GM10847 (cell line): ENCODE results near the gene CDC37L1.

Experiments used
- POLR2A ChIP-seq: IDR thresholded peaks from 2 replicates; pipeline ENCODE4 v1.6.1; 2011; ENCODE audit not compliant: insufficient read length; ENCODE audit errors: extremely low read depth

CDC37L1 gene

DNA sequence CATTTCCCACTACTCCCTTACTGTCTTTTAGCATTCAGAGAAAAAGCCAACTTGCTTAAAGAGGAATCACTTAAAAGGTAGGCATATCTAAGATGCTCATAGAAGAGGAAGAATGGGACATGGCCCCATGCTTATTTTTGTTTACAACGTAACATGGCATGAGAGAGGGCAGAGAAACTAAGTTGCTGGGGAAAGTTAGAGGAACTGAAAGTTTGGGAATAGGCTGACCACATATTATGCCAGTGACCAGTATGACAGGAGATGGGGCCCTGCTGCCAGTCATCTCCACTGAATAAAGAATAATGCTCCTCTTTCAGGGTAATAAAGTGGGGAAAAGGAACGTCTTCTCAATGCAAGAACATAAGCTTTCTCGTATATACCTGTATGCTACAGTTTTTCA, 15.4 kb upstream of the CDC37L1 start:
- TF ChIP-seq POLR2A = no peak

DNA sequence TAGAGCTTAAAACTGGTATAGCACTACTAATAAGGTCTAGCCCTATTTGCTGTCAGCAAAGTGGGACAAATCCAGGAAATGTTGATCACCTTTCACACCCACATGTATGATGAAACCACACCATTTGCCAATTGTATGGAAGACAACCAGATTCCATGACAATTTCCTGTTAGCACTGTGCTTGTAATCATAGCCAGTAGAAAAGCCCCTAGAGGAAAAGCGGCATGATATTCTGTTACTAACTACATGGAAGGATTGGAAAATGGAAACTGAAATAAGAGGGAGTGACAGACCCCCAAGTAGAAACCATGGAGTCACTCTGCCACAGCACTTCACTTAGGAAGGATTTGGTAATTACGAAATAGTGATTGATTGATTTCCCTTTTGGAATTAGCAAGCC, 14.0 kb upstream of the CDC37L1 start:
- TF ChIP-seq POLR2A = no peak

DNA sequence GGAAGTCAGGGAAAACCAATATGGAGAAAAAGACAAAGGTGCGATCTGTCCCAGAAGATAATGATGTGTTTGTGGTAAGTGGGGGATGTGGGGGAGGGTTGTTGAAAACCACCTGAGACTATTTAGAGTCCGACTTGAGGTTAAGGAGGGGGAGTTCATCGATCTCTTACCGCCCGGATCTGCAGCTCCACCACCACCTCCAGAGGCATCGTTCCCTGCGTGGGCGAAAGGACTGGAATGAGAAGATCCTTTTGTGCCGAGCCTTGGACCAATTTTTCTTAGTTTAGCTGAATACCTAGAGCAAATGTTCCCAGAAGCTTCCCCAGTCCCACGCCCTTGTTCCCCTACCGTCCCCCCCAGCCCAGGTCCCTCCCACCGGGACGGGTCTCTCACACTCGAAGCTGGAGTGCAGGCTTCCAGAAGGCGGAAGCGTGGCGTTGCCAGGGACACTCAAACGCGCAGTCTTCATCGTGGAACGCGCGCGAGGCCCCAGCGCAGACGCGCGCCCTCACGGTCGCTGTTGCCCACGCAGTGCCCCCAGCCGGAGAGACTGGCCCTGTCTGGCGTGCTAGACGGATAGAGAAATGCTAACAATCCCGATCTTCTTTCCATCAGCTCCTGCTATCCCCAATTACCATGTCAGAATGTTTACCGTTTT, 13.2 kb upstream of the CDC37L1 start, which contains the start of gene SPATA6L:
Gene SPATA6L, minus strand, starts transcription at position 439 of the 658 bp plus-strand sequence. Its CDS starts 230 bp downstream, at position 209.
- TF ChIP-seq POLR2A = no peak

DNA sequence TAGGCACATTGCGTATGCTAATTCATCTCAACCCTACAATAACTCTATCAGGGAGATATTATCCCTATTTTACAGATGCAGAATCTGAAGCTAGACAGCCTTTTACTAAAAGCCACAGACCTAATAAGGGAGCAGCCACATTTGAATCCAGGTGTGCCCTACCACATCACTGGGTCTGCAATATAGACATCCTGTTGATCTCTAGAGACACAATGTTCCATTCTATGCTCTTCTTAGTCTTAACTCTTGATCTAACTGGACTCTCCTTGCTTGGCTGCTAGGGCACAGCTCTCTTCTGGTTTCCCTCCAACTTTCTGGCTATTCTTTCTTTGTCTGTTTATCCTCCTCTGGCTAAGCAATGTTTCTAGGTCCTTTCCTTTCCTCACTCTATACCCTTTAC, 11.7 kb upstream of the CDC37L1 start:
- TF ChIP-seq POLR2A = no peak

DNA sequence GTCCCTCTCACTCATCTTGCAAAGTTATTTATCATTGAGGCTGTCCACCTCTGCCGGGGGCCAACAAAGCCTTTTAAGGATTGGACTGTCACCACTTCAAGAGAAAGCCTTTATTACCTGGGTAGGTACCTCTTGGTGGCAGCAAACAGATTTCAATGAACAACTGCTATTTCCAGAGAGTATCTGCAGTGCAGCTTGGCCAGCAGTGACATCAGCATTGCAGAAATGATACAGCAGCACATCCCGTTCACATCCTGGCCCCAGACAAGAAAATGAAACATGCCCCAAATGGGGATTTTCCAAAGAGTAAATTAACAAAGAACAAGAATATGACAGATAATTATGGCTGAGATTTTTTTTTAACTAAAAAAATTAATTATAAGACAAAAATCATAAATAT, 10.8 kb upstream of the CDC37L1 start:
- no peak for TF ChIP-seq POLR2A

DNA sequence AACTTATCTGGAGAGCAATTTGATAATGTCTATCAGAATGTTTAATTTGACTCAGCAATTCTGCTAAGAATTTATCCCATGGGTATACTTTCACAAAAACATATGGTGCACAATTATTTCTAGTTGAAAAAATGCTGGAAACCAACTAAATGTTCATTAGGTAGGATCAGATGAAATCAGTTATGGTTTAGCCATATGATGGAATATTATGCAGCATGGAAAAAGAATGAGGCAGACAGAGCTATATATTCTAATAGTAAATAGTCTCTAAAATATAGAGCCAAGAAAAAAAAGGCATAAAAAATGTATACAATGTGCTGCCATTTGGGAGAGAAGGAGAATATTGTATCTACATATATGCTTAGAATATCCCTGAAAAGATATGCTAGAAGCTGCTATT, 9.5 kb upstream of the CDC37L1 start:
- no peak for TF ChIP-seq POLR2A

DNA sequence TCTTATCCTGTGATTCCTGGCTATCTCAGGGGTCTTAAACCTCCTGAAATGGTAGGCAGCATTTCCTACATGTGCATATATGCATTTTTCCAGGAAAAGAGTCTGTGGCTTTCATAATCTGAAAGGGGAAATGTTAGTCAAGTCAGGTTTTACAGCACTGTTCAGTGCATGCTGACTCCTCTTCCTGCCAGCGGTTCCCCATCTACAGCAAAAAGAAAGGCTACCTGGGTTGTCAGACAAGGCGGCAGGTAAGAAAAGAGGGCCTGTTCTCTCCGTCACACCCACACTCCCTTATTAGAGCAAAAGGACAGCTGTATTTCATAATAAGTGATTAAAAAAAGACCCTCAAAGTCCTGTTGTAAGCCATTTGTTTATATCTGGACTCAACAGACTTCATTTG, 8.8 kb upstream of the CDC37L1 start:
- no peak for TF ChIP-seq POLR2A

DNA sequence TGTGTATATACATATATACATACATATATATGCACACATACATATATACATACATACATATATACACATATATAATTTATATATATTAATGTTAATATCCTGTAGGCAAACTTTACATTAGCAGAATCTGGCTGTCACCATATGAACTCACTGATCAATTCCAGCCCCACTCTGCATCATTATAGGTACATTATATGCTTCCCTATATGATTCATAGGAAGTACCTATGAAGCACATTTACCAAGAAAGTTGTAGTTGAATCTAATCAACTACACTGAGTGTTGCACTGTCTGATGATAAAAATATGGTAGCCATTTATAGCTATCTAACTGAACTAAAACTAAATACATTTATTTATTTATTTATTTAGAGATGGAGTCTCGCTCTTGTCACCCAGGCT, 7.6 kb upstream of the CDC37L1 start:
- no peak for TF ChIP-seq POLR2A

DNA sequence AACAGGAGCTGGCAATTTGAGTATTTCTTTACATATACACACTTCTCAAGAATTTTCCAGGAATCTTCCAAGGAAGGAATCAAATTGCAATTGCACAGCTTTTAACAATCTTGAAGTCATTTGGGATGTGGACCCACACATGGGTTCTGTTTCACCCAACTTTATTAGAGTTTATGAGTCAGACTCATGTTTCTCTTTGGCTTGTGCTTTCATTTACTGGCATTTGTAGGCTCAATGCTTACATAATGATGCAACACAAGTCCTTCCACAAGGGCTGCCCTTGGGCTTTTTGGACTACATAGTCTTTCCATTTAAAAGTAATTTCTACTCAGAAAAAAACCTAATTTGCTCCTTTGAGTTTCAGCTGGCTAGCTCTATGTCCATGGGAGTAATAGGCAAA, 4.6 kb upstream of the CDC37L1 start:
- TF ChIP-seq POLR2A = no peak

DNA sequence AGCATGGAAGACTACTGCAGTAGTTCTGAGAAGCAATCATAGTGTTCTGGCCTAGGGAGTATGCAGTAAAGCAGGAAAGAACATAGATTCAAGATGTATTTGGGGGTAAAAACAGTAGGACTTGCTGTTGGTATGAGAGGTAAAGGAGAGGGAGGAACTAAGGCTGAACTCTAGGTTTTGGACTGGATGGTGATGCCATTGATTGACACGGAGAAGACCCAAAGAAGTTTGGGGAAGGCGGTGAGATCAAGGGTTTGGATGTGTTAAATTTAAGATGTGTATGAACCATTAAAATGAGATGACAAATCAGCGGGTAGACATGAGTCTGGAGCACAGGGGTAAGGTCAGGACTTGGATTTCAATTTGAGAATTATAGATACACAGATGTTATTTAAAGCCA, 2.0 kb upstream of the CDC37L1 start:
- no peak for TF ChIP-seq POLR2A

DNA sequence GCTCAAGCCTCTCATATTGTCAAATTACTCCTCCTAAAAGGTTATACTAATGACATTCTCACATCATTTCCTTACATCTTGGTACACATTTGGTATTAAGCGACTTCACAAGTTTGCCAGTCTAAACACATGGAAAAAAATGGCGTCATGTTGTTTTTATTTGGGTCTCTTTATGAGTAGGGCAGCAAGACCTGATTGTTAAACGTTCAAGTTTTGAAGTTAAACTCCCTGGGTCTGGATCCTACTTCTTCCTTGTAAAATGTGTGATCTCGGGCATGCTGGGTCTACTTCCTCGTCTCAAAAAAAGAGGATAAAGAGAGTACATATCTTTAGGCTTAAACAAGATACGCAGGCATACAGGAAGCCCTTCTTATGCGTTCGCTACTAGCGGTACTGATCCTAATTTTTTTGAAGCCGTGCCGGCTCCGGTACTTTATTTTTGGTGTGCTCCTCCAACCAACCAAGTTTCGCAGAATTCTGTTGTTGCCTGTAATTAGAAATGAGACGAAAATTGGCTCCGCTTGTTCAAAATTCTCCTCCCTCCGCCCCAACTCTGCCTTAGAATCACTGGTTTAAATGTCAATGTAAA, 596 bp upstream of the CDC37L1 start:
- no peak for TF ChIP-seq POLR2A

DNA sequence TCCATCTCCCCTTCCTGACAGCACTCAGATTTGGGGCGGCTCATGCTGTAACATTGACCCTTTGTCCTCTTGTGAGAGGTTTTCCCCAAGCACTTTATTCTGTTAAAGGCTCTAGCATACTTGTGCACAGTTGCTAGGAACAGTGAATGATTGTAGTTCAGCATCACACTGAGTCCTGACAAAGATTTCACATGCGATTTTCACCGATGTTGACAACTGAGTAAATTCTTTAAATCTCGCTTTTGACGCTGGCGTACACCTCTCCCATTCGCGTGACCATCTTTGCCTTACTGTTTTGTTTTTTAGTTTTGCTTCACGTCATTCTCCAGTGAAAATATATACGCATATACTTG, 780 bp downstream of the CDC37L1 start:
- no peak for TF ChIP-seq POLR2A

DNA sequence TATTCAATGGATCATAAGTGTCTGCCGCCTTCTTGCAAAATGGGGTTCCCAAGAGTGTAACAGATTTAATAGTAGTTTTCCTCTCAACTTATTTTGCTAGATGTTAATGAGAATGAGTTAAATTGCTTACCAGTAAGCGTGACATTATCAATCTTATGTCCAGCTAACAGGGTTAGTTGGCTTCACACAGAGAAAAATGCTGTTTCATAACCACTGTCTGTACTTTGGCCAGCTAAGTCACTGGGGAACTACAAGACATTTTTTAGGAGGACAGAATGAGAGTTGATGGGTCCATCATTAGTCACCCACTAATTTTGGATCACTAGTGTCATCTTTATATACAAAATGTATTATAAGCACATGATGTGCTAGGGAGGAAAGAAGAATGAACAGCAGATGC, 1.4 kb downstream of the CDC37L1 start:
- TF ChIP-seq POLR2A = no peak

DNA sequence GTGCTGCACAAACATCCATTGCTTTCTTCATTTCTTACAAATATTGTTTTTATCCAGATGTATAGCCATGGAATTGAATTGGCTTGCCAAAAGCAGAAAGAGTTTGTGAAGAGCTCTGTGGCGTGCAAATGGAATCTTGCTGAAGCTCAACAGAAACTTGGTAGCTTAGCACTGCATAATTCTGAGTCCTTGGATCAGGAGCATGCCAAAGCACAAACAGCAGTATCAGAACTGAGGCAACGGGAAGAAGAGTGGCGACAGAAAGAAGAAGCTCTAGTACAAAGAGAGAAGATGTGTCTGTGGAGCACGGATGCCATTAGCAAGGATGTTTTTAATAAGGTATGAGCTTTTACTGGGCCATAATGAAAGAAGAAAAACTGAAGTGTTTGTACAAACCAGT, 5.5 kb downstream of the CDC37L1 start:
- TF ChIP-seq POLR2A = no peak

DNA sequence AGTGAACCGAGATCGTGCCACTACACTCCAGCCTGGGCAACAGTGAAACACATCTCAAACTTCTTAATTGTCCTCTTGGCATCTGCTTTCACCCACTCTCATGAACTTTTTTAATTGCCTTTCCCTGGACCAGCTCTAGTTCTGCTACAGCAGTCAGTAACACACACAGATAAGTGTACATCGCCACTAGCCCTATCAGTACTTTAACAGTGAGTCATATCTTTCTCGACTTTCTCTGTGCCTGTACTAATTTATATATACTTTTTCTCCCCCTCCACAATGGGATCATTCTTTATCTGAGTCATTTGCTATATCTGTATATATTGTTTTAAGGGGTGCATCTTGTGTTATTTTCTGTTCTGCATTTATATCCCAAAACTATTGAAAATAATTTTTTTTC, 6.7 kb downstream of the CDC37L1 start:
- TF ChIP-seq POLR2A = no peak

DNA sequence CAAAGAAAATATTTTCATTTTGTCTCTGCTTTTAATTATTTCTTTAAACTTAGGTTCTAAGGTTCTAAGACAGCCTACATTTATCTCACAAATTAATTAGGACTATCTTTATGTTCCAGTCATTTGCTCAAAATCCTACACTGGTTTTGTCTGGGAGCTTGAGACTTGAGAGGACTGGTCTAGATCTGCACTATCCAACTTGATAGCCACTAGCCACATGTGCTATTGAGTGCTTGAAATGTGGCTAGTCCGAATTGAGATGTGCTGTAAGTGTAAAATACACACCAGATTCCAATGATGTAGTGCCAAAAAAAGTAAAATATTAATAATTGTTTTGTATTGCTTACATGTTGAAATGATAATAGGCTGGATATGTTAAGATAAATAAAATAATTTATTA, 7.2 kb downstream of the CDC37L1 start:
- no peak for TF ChIP-seq POLR2A

DNA sequence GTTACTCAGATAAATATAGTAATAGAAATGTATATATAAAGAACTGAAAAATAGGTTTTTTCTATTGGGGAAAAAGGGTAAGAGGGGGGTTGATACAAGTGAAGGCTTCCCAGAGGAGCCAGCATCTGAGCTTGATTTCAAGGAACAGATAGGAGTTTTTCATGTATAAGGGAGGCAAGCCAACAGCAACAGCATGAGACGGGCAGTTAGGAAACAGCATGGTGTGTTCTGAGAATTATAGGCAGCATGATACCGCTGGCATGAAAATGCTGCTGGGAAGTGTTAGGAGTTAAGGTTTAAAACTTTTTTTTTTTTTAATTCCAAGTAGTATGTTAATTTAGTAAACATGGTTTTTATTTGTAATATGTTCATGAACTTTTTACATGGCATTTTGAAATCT, 9.7 kb downstream of the CDC37L1 start:
- no peak for TF ChIP-seq POLR2A

DNA sequence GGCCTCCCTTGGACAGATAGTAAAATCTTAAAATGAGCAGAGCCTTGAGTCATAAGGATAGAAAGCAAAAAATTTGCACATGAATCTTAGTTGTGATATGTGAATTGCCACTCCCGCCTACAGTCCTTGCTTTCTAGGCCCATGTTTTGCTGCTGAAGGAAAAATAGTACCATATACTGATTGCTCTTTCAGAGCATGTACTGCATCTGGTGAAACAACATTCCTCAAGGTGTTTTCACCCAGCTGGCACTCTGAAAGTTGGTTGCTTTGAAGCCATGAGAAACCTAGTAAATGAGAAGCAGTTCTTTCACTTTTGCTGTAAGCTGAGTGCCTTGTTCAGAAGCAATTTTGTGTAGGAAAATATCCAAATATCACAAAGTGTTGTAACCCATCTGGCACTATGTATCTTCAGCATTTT, 10.3 kb downstream of the CDC37L1 start:
- no peak for TF ChIP-seq POLR2A

DNA sequence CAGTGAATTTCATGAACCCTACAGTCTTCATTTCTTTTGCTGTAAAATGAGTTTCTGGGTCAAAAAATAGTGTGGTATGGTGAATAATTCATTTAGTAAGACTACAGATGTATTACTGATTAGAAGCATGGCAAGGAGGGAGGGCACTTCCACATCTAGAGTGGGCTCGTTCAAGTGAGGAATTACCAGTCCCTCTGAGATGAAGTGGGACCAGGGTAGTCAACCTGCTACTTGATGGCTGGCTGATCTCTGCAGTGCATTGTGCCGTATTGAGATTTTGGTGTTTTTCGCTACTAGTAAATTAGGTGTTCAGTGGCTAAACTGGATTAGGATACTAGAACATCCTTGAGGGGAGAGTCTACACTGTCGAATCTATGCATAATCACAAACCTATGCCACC, 10.8 kb downstream of the CDC37L1 start:
- TF ChIP-seq POLR2A = no peak
